DMS 273 treated with DMSO at 0.1 percent for 48 hours (cell line): ENCODE measurements around the gene TAS2R42.
A peak's percentile ranks its signal among the peaks of the same experiment; 100 is the strongest.

Source experiments
- DNase-seq: peaks from one replicate; lab custom pipeline; 2025; lab: John Stamatoyannopoulos, UW

Gene TAS2R42

GRCh38 chr12:11186837-11187236 is at the start of gene TAS2R42:
TSS of gene TAS2R42 (minus strand) at chr12:11186937. CDS start at chr12:11186937, 0 bp downstream.
- no peak for DNase-seq

GRCh38 chr12:11233532-11233931 is 46.8 kb upstream of the TAS2R42 start:
- DNase-seq: no peak

GRCh38 chr12:11228296-11228879 is 41.7 kb upstream of the TAS2R42 start:
- no peak for DNase-seq

GRCh38 chr12:11227373-11227772 is 40.6 kb upstream of the TAS2R42 start:
- no peak for DNase-seq

- DNase-seq: no peak
Measured at GRCh38 chr12:11209113-11209512, 22.4 kb upstream of the TAS2R42 start.

- no peak for DNase-seq
Measured at GRCh38 chr12:11204173-11204572, 17.4 kb upstream of the TAS2R42 start.

- DNase-seq: no peak
Measured at GRCh38 chr12:11202811-11203210, 16.1 kb upstream of the TAS2R42 start.

GRCh38 chr12:11183011-11183410 is 3.7 kb downstream of the TAS2R42 start:
- DNase-seq: no peak

- no peak for DNase-seq
Measured at GRCh38 chr12:11182529-11182928, 4.2 kb downstream of the TAS2R42 start.

GRCh38 chr12:11178250-11178649 is 8.5 kb downstream of the TAS2R42 start:
- no peak for DNase-seq

GRCh38 chr12:11174022-11174421 is 12.7 kb downstream of the TAS2R42 start:
- DNase-seq: no peak

GRCh38 chr12:11171969-11172675 is 14.6 kb downstream of the TAS2R42 start:
- DNase-seq: peak; percentile 4

GRCh38 chr12:11171145-11171968 is 15.4 kb downstream of the TAS2R42 start, which contains the start of gene SMIM10L1:
TSS of gene SMIM10L1 (plus strand) at chr12:11171194. CDS start at chr12:11171357, 163 bp downstream.
- DNase-seq: peak; percentile 72

- DNase-seq: no peak
Measured at GRCh38 chr12:11170810-11171144, 16.0 kb downstream of the TAS2R42 start.

GRCh38 chr12:11166300-11166699 is 20.4 kb downstream of the TAS2R42 start:
- no peak for DNase-seq

GRCh38 chr12:11164384-11164783 is 22.4 kb downstream of the TAS2R42 start:
- no peak for DNase-seq

GRCh38 chr12:11162502-11162901 is 24.2 kb downstream of the TAS2R42 start:
- DNase-seq: no peak

GRCh38 chr12:11158885-11159444 is 27.8 kb downstream of the TAS2R42 start:
- DNase-seq: no peak

GRCh38 chr12:11154400-11154925 is 32.3 kb downstream of the TAS2R42 start:
- no peak for DNase-seq

GRCh38 chr12:11152725-11153124 is 34.0 kb downstream of the TAS2R42 start:
- DNase-seq: no peak

GRCh38 chr12:11150832-11151231 is 35.9 kb downstream of the TAS2R42 start:
- DNase-seq: no peak

- no peak for DNase-seq
Measured at GRCh38 chr12:11147420-11147819, 39.3 kb downstream of the TAS2R42 start.
